Keratinocyte (primary cell): ENCODE results near the gene HNRNPM. TPM values are rescaled to one million over a fixed set of nuclear protein-coding genes. Genes with fewer than 3 reads are reported as not detected.

Source experiments
- DNase-seq: peaks from one replicate; pipeline ENCODE4 v3.0.0-alpha.2; 2011; ENCODE audit warnings: low read depth, missing footprints, low spot score
- FAIRE-seq: peaks from 2 replicates; lab custom pipeline; 2011; peaks lifted over from hg19 to GRCh38; lab: Jason Lieb, UNC
- H2AFZ ChIP-seq: 2 replicates; pipeline ENCODE4 v1.6.0; 2012; ENCODE audit warnings: low read length, control low read depth, inconsistent platforms; ENCODE audit not compliant: control insufficient read depth
- H3K27ac ChIP-seq: 2 replicates; pipeline ENCODE4 v1.5.1; 2011; ENCODE audit warnings: low read length; ENCODE audit not compliant: control insufficient read depth, insufficient read depth
- H3K27me3 ChIP-seq: 3 replicates; pipeline ENCODE4 v1.6.0; 2011; ENCODE audit warnings: low read length; ENCODE audit not compliant: control insufficient read depth, insufficient read depth; ENCODE audit errors: extremely low read depth
- H3K36me3 ChIP-seq, 2 experiments: 2 replicates in 1 of 2; 3 replicates in 1 of 2; pipeline ENCODE4 v1.5.1; 2011; ENCODE audit warnings: low read length in 2 of 2, mild to moderate bottlenecking in 1 of 2; ENCODE audit not compliant: control insufficient read depth in 2 of 2, insufficient read depth in 2 of 2; ENCODE audit errors: extremely low read depth in 1 of 2
- H3K4me1 ChIP-seq: 3 replicates; pipeline ENCODE4 v1.5.1; 2011; ENCODE audit warnings: low read length; ENCODE audit not compliant: control insufficient read depth, insufficient read depth; ENCODE audit errors: extremely low read depth
- H3K4me2 ChIP-seq: 3 replicates; pipeline ENCODE4 v1.6.0; 2011; ENCODE audit warnings: low read depth, low read length; ENCODE audit not compliant: control insufficient read depth, insufficient read depth; ENCODE audit errors: extremely low read depth
- H3K4me3 ChIP-seq, 3 experiments: fragments of 200-600 bp in 1 of 3; sonication (generic) in 1 of 3; 2 replicates in 2 of 3; 3 replicates in 1 of 3; pipeline ENCODE4 v1.5.1; 2011 to 2016; ENCODE audit warnings: low read length in 3 of 3, mild to moderate bottlenecking in 3 of 3, control low read depth in 2 of 3, inconsistent platforms in 1 of 3, low read depth in 1 of 3, mixed read lengths in 1 of 3, mixed run types in 1 of 3, moderate library complexity in 1 of 3; ENCODE audit not compliant: control insufficient read depth in 2 of 3, insufficient read depth in 2 of 3; ENCODE audit errors: extremely low read depth in 1 of 3
- H3K79me2 ChIP-seq: 2 replicates; pipeline ENCODE4 v1.6.0; 2012; ENCODE audit warnings: low read length; ENCODE audit not compliant: control insufficient read depth, insufficient read depth
- H3K9ac ChIP-seq: 3 replicates; pipeline ENCODE4 v1.6.0; 2011; ENCODE audit warnings: low read length; ENCODE audit not compliant: control insufficient read depth, insufficient read depth; ENCODE audit errors: extremely low read depth
- H3K9me1 ChIP-seq: 3 replicates; pipeline ENCODE4 v1.6.0; 2011; ENCODE audit warnings: low read length; ENCODE audit not compliant: control insufficient read depth, insufficient read depth; ENCODE audit errors: extremely low read depth
- H3K9me3 ChIP-seq: 2 replicates; pipeline ENCODE4 v1.5.1; 2012; ENCODE audit warnings: low read depth, low read length; ENCODE audit not compliant: control insufficient read depth
- H4K20me1 ChIP-seq: 3 replicates; pipeline ENCODE4 v1.6.0; 2011; ENCODE audit warnings: low read length; ENCODE audit not compliant: control insufficient read depth, insufficient read depth; ENCODE audit errors: extremely low read depth
- CTCF ChIP-seq, 3 experiments: IDR thresholded peaks in 1 of 3; conservative IDR thresholded peaks in 1 of 3; optimal IDR thresholded peaks in 1 of 3; 2 replicates in 2 of 3; 3 replicates in 1 of 3; pipeline versions ENCODE3 to v1.5.1; 2011; ENCODE audit warnings: low read length in 3 of 3, mild to moderate bottlenecking in 3 of 3, moderate library complexity in 2 of 3, control low read depth in 1 of 3, inconsistent platforms in 1 of 3; ENCODE audit not compliant: insufficient read depth in 2 of 3; ENCODE audit errors: extremely low read depth in 1 of 3
- EZH2 ChIP-seq: IDR thresholded peaks from one replicate; pipeline ENCODE4 v1.6.1; 2012; ENCODE audit warnings: inconsistent platforms, mild to moderate bottlenecking, low read length, moderate library complexity
- dilution Hi-C: fragments of 300-500 bp; cut with MboI; formaldehyde crosslinking; loops from one replicate; pipeline ENCODE4 v1.7.0; 2020; ENCODE audit warnings: low sequenced_read_pairs; ENCODE audit not compliant: extremely low pct_ligation_motif_present
- polyA plus RNA-seq, 5 experiments: library from polyadenylated mRNA; depleted of rRNA in 3 of 5; stranded (reverse) in 3 of 5; stranded (forward) in 1 of 5; unstranded in 1 of 5; fragments of >200 nt; gene quantifications; 1 replicate in 1 of 5; 2 replicates in 3 of 5; 3 replicates in 1 of 5; pipeline versions ENCODE4 v1.2.1 to v1.2.3, GENCODE V29; 2011 to 2012; ENCODE audit warnings: missing spikeins in 2 of 5, low read depth in 1 of 5, low replicate concordance in 1 of 5

HNRNPM gene
- polyA plus RNA-seq, 1 donor (not counting 4 experiments of a cell fraction or from before 2014, with no cell fraction given): 126 TPM

- peaks cover 39 to 50% of the 10 kb centered on the region in 2 experiments for H3K36me3 ChIP-seq
- no peaks in the 10 kb centered on the region for H3K27me3 ChIP-seq
- dilution Hi-C loops: no loop called here
- H3K4me2 ChIP-seq: no peak overlapping the region
- H3K9me3 ChIP-seq: no peaks in the 10 kb centered on the region
- TF ChIP-seq CTCF (optimal IDR thresholded peaks at IDR 0.05 in 1 of 3, IDR thresholded peaks at IDR 0.05 in 1 of 3, conservative IDR thresholded peaks at IDR 0.05 in 1 of 3; ENCODE audit: extremely low read depth in 1 of 3, insufficient read depth in 2 of 3, low read length in 3 of 3) (no peak), EZH2 (no peak)
- no peak for FAIRE-seq
- no peak for DNase-seq
- no peak overlapping the region for H3K4me3 ChIP-seq
- H3K9me1 ChIP-seq: no peaks in the 10 kb centered on the region
- no peak overlapping the region for H3K27ac ChIP-seq
- H4K20me1 ChIP-seq: peaks cover 6% of the 10 kb centered on the region
- peaks cover 22% of the 10 kb centered on the region for H3K79me2 ChIP-seq
- peaks cover 21% of the 10 kb centered on the region for H3K4me1 ChIP-seq
- H2AFZ ChIP-seq: no peak overlapping the region
- H3K9ac ChIP-seq: no peak overlapping the region
These were observed 41.9 kb downstream of the HNRNPM start for GRCh38 chr19:8486661-8487136.

GRCh38 chr19:8487137-8487851 is 42.5 kb downstream of the HNRNPM start:
- Histone ChIP-seq H3K9me1 (no peaks in the 10 kb centered on the region), H3K79me2 (peaks cover 17% of the 10 kb centered on the region), H3K9ac (no peak overlapping the region), H3K36me3 (peaks cover 39 to 49% of the 10 kb centered on the region in 2 experiments), H4K20me1 (peaks cover 5% of the 10 kb centered on the region), H3K9me3 (no peaks in the 10 kb centered on the region), H3K4me2 (no peak overlapping the region), H3K4me3 (no peak overlapping the region), H3K27ac (no peak overlapping the region), H3K27me3 (no peaks in the 10 kb centered on the region), H2AFZ (no peak overlapping the region), H3K4me1 (peaks cover 20% of the 10 kb centered on the region)
- DNase-seq (no peak), FAIRE-seq (no peak)
- dilution Hi-C loops: no loop called here
- no peak for TF ChIP-seq EZH2
- no peak for TF ChIP-seq CTCF (optimal IDR thresholded peaks at IDR 0.05 in 1 of 3, IDR thresholded peaks at IDR 0.05 in 1 of 3, conservative IDR thresholded peaks at IDR 0.05 in 1 of 3; ENCODE audit: extremely low read depth in 1 of 3, insufficient read depth in 2 of 3, low read length in 3 of 3)
